ENCODE data around the gene PBX3.

PBX3 gene

GRCh38 chr9:125966959-125967711 lies 220.0 kb downstream of the PBX3 start:
- no peak for DNase-seq
- Mint-ChIP-seq H3K9me3 (no peaks in the 10 kb centered on the region), H3K4me1 (peaks cover 34% of the 10 kb centered on the region), H3K4me3 (no peak overlapping the region), H3K36me3 (ENCODE audit: low read depth) (peaks cover 9% of the 10 kb centered on the region), H3K27ac (no peak overlapping the region), H3K27me3 (ENCODE audit: low read depth, poor library complexity) (no peaks in the 10 kb centered on the region)
- no peak for TF ChIP-seq CTCF (IDR thresholded peaks at IDR 0.05)

GRCh38 chr9:125968714-125969374 lies 221.7 kb downstream of the PBX3 start:
- Mint-ChIP-seq H3K36me3 (ENCODE audit: low read depth) (no peaks in the 10 kb centered on the region), H3K4me1 (peaks cover 34% of the 10 kb centered on the region), H3K4me3 (no peak overlapping the region), H3K9me3 (peaks cover 1% of the 10 kb centered on the region), H3K27me3 (ENCODE audit: low read depth, poor library complexity) (peaks cover 1% of the 10 kb centered on the region), H3K27ac (no peak overlapping the region)
- DNase-seq: no peak
- no peak for TF ChIP-seq CTCF (IDR thresholded peaks at IDR 0.05)

GRCh38 chr9:125969462-125969861 lies 222.3 kb downstream of the PBX3 start:
- Mint-ChIP-seq H3K4me3 (no peak overlapping the region), H3K9me3 (peaks cover 7% of the 10 kb centered on the region), H3K27ac (no peak overlapping the region), H3K36me3 (ENCODE audit: low read depth) (no peaks in the 10 kb centered on the region), H3K27me3 (ENCODE audit: low read depth, poor library complexity) (peaks cover 4% of the 10 kb centered on the region), H3K4me1 (peaks cover 28% of the 10 kb centered on the region)
- DNase-seq: no peak
- no peak for TF ChIP-seq CTCF (IDR thresholded peaks at IDR 0.05)

- Mint-ChIP-seq H3K4me1 (peaks cover 24% of the 10 kb centered on the region), H3K9me3 (peaks cover 11% of the 10 kb centered on the region), H3K4me3 (no peak overlapping the region), H3K36me3 (ENCODE audit: low read depth) (no peaks in the 10 kb centered on the region), H3K27ac (peak overlapping the region; percentile 25), H3K27me3 (ENCODE audit: low read depth, poor library complexity) (peaks cover 4% of the 10 kb centered on the region)
- TF ChIP-seq CTCF (IDR thresholded peaks at IDR 0.05): no peak
- no peak for DNase-seq
Observed at GRCh38 chr9:125969868-125970267, 222.7 kb downstream of the PBX3 start.

- TF ChIP-seq CTCF (IDR thresholded peaks at IDR 0.05): no peak
- Mint-ChIP-seq H3K4me3 (no peak overlapping the region), H3K36me3 (ENCODE audit: low read depth) (no peaks in the 10 kb centered on the region), H3K27ac (no peak overlapping the region), H3K27me3 (ENCODE audit: low read depth, poor library complexity) (peaks cover 9% of the 10 kb centered on the region), H3K4me1 (peaks cover 19% of the 10 kb centered on the region), H3K9me3 (peaks cover 15% of the 10 kb centered on the region)
- no peak for DNase-seq
Observed at GRCh38 chr9:125970340-125970739, 223.2 kb downstream of the PBX3 start.

All from nephron progenitor cell (in vitro differentiated cells).